Activated CD4-positive, alpha-beta T cell treated with anti-CD3 and anti-CD28 coated beads, Interleukin-10, Interleukin-2, amounts not matched to agents 100 ng/mL and 50 ng/mL, durations not matched to agents 16 hours and 8 hours (primary cell): ENCODE measurements around the gene UBR7.
"Not testable (repeated sequence)": the region's sequence is repeated elsewhere in the genome, so short reads cannot be mapped to it uniquely, and the experiment has no call there.

Experiments
- DNase-seq: peaks from one replicate; pipeline ENCODE4 v3.0.0-alpha.2; 2020

The UBR7 gene

GRCh38 chr14:93199031-93199430 lies 8.0 kb upstream of the UBR7 start:
- DNase-seq, result no peak

GRCh38 chr14:93200553-93200952 lies 6.5 kb upstream of the UBR7 start:
- no peak for DNase-seq

- DNase-seq, result no peak
These were observed 5.8 kb upstream of the UBR7 start for GRCh38 chr14:93201155-93201704.

- peak; percentile 46 for DNase-seq
These were observed 632 bp downstream of the UBR7 start for GRCh38 chr14:93207468-93208308.

GRCh38 chr14:93212432-93212831 lies 5.4 kb downstream of the UBR7 start:
- no peak for DNase-seq

- DNase-seq, result no peak
These were observed 7.5 kb downstream of the UBR7 start for GRCh38 chr14:93214598-93214997.

GRCh38 chr14:93219103-93219726 lies 12.2 kb downstream of the UBR7 start:
- DNase-seq, result peak; percentile 51

GRCh38 chr14:93220509-93220908 lies 13.5 kb downstream of the UBR7 start:
- no peak for DNase-seq

- DNase-seq, result no peak
These were observed 16.5 kb downstream of the UBR7 start for GRCh38 chr14:93223565-93223964.

- no peak for DNase-seq
These were observed 21.5 kb downstream of the UBR7 start for GRCh38 chr14:93228550-93228949.

- DNase-seq, result no peak
These were observed 23.5 kb downstream of the UBR7 start for GRCh38 chr14:93230539-93230938.

- DNase-seq, result no peak
These were observed 24.3 kb downstream of the UBR7 start for GRCh38 chr14:93231129-93231979.

GRCh38 chr14:93232159-93232558 lies 25.1 kb downstream of the UBR7 start:
- no peak for DNase-seq

GRCh38 chr14:93233078-93233477 lies 26.0 kb downstream of the UBR7 start:
- not testable (repeated sequence) for DNase-seq

- no peak for DNase-seq
These were observed 27.7 kb downstream of the UBR7 start for GRCh38 chr14:93234798-93235197.

- peak; percentile 5 for DNase-seq
These were observed 33.0 kb downstream of the UBR7 start for GRCh38 chr14:93239869-93240677.

- no peak for DNase-seq
These were observed 33.6 kb downstream of the UBR7 start for GRCh38 chr14:93240678-93241000.

GRCh38 chr14:93245764-93246420 lies 38.8 kb downstream of the UBR7 start:
- no peak for DNase-seq

GRCh38 chr14:93246534-93246933 lies 39.5 kb downstream of the UBR7 start:
- DNase-seq, result no peak

- DNase-seq, result no peak
These were observed 42.2 kb downstream of the UBR7 start for GRCh38 chr14:93249128-93249831.

- no peak for DNase-seq
These were observed 55.4 kb downstream of the UBR7 start for GRCh38 chr14:93262446-93262845.
